NCI-H345 treated with DMSO at 0.1 percent for 48 hours (cell line): ENCODE measurements around the gene SLC36A3.
A peak's percentile ranks its signal among the peaks of the same experiment; 100 is the strongest.
"Not testable (repeated sequence)": the region's sequence is repeated elsewhere in the genome, so short reads cannot be mapped to it uniquely, and the experiment has no call there.

Source experiments
- DNase-seq: peaks from one replicate; lab custom pipeline; 2025; ENCODE audit not compliant: unreplicated experiment; lab: John Stamatoyannopoulos, UW

SLC36A3 gene

GRCh38 chr5:151309266-151309665, 5.7 kb upstream of the SLC36A3 start:
- not testable (repeated sequence) for DNase-seq

GRCh38 chr5:151298063-151298855, 5.3 kb downstream of the SLC36A3 start:
- DNase-seq: peak; percentile 5

GRCh38 chr5:151296974-151297373, 6.6 kb downstream of the SLC36A3 start:
- DNase-seq: no peak

- DNase-seq: no peak
Measured at GRCh38 chr5:151296478-151296830, 7.1 kb downstream of the SLC36A3 start.

GRCh38 chr5:151295791-151296477, 7.6 kb downstream of the SLC36A3 start:
- no peak for DNase-seq

GRCh38 chr5:151295138-151295537, 8.4 kb downstream of the SLC36A3 start:
- DNase-seq: no peak

- no peak for DNase-seq
Measured at GRCh38 chr5:151293624-151294023, 9.9 kb downstream of the SLC36A3 start.

GRCh38 chr5:151288180-151288579, 15.4 kb downstream of the SLC36A3 start:
- peak; percentile 29 for DNase-seq

- DNase-seq: no peak
Measured at GRCh38 chr5:151286246-151286645, 17.3 kb downstream of the SLC36A3 start.

GRCh38 chr5:151285683-151286082, 17.9 kb downstream of the SLC36A3 start:
- DNase-seq: no peak

- DNase-seq: no peak
Measured at GRCh38 chr5:151284392-151284967, 19.1 kb downstream of the SLC36A3 start.

- DNase-seq: no peak
Measured at GRCh38 chr5:151283120-151283825, 20.3 kb downstream of the SLC36A3 start.

- no peak for DNase-seq
Measured at GRCh38 chr5:151281001-151281639, 22.4 kb downstream of the SLC36A3 start.

GRCh38 chr5:151280443-151280842, 23.1 kb downstream of the SLC36A3 start:
- no peak for DNase-seq

- DNase-seq: no peak
Measured at GRCh38 chr5:151278845-151279244, 24.7 kb downstream of the SLC36A3 start.

GRCh38 chr5:151275803-151276202, 27.8 kb downstream of the SLC36A3 start:
- no peak for DNase-seq

GRCh38 chr5:151274666-151275065, 28.9 kb downstream of the SLC36A3 start:
- no peak for DNase-seq

GRCh38 chr5:151271336-151271735, 32.2 kb downstream of the SLC36A3 start:
- DNase-seq: no peak

GRCh38 chr5:151270599-151270998, 33.0 kb downstream of the SLC36A3 start:
- DNase-seq: no peak

GRCh38 chr5:151267491-151268260, 35.9 kb downstream of the SLC36A3 start:
- no peak for DNase-seq
